Rectal smooth muscle tissue (tissue), 1 donor: ENCODE data around the gene TEX54.
"Not testable (repeated sequence)": the region's sequence is repeated elsewhere in the genome, so short reads cannot be mapped to it uniquely, and the experiment has no call there.

ENCODE experiments used
- H3K27ac ChIP-seq: one replicate; pipeline ENCODE4 v1.7.0; 2013; ENCODE audit warnings: low read depth, low read length, inconsistent platforms
- H3K27me3 ChIP-seq: one replicate; pipeline ENCODE4 v1.7.0; 2013; ENCODE audit warnings: low read length; ENCODE audit not compliant: control insufficient read depth, insufficient read depth
- H3K36me3 ChIP-seq: one replicate; pipeline ENCODE4 v1.7.0; 2013; ENCODE audit warnings: low read length; ENCODE audit not compliant: control insufficient read depth, insufficient read depth
- H3K4me1 ChIP-seq: one replicate; pipeline ENCODE4 v1.7.0; 2013; ENCODE audit warnings: low read length; ENCODE audit not compliant: control insufficient read depth, insufficient read depth
- H3K4me3 ChIP-seq: one replicate; pipeline ENCODE4 v1.7.0; 2013; ENCODE audit warnings: low read length
- H3K9ac ChIP-seq: one replicate; pipeline ENCODE4 v1.7.0; 2013; ENCODE audit warnings: low read length

The TEX54 gene

GRCh38 chr11:62853279-62853965 is 20.8 kb upstream of the TEX54 start:
- no peak overlapping the region for H3K9ac ChIP-seq
- H3K36me3 ChIP-seq = peaks cover 17% of the 10 kb centered on the region
- no peak overlapping the region for H3K27ac ChIP-seq
- peak overlapping the region; percentile 39 for H3K4me3 ChIP-seq
- H3K27me3 ChIP-seq = no peaks in the 10 kb centered on the region
- peaks cover 17% of the 10 kb centered on the region for H3K4me1 ChIP-seq

DNA sequence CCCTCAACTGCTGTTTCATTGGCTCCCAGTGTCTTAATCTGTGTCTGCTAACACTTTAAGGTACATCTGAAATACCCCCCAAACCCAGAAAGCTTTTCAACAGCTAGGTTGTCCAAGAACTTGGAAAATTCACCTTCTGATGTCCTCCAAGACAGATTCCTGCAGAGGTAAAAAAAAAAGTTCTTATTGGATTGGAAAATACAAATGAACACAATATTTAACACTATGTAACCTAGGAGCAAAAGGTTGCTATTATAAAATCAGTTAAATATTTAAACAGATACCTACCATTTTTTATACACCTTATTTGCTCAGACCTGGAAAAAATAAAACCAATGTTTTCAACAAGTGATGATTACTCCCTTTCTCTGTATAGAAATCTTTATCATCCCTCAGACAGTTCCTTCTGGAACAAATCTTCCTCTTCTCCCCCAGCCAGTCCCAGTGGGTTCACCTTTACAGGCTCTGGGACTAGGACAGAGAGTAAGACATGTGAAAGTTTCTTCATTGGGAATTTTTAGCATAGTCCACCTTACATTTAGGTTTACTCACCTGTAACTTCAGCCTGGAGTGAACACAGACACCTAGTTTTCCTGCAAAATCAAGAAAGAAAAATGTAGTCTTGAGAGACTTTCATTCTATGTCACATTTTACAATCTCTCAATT is 20.0 kb upstream of the TEX54 start:
- Histone ChIP-seq H3K9ac (no peak overlapping the region), H3K27me3 (no peaks in the 10 kb centered on the region), H3K4me3 (no peak overlapping the region), H3K36me3 (peaks cover 17% of the 10 kb centered on the region), H3K4me1 (peaks cover 17% of the 10 kb centered on the region), H3K27ac (no peak overlapping the region)

DNA sequence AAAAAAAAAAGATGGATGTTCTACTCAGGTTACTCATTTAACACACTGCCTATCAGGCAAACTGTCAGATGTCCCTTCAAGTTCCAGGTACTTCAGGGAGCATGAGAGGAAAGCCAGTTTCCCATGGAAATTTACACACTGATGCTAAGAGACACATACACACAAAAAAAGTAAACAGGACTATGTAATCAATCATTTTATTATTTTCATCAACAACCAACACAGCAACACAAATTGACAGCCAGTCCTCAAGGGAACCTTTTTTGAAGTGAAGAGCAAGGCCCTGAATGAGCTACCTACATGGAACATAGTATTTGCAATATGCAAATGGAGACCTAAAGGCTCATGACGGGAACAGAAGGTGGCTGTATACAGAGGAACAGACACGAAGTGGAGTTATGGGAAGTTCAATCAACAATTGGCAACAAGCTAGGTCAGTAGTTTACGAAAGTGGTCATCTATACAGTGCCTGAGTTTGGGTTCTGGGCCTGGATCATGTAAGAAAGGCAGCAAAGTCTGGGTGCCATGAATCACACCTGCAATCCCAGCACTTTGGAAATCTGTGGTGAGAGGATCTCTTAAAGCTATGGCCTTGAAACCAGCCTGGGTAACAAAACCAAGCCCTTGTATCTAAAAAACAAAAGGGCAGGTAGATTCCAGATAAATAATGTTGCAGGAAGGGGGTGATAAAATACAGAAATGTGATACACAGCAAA is 19.3 kb upstream of the TEX54 start:
- no peak overlapping the region for H3K27ac ChIP-seq
- H3K27me3 ChIP-seq = no peaks in the 10 kb centered on the region
- peaks cover 17% of the 10 kb centered on the region for H3K36me3 ChIP-seq
- no peak overlapping the region for H3K9ac ChIP-seq
- peaks cover 17% of the 10 kb centered on the region for H3K4me1 ChIP-seq
- H3K4me3 ChIP-seq = no peak overlapping the region

DNA sequence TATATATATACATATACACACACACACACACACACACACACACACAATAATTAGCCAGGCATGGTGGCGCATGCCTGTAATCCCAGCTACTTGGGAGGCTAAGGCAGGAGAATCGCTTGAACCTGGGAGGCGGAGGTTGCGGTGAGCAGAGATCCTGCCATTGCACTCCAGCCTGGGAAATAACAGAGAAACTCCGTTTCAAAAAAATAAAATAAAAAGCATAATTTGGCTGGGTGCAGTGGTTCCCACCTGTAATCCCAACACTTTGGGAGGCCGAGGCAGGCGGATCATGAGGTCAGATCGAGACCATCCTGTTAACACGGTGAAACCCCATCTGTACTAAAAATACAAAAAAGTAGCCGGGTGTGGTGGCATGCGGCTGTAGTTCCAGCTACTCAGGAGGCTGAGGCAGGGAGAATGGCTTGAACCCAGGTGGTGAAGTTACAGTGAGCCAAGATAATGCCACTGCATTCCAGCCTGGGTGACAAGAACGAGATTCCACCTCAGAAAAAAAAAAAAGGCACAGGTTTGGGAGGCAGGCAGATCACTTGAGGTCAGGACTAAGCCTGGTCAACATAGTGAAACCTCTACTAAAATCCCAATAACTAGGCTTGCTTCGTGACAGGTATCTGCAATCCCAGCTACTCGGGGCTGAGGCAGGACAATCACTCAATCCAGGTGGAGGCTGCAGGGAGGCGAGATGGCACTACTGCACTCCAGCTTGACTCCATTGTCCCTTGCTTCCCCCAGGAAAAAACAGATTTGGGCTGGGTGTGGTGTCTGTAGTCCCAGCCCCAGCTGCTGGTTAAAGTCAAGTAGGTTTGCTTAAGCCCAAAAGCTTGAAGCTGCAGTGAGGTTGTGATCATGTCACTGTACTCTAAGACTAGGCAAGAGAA is 18.5 kb upstream of the TEX54 start:
- no peak overlapping the region for H3K9ac ChIP-seq
- peaks cover 17% of the 10 kb centered on the region for H3K4me1 ChIP-seq
- peaks cover 17% of the 10 kb centered on the region for H3K36me3 ChIP-seq
- no peaks in the 10 kb centered on the region for H3K27me3 ChIP-seq
- H3K4me3 ChIP-seq = no peak overlapping the region
- no peak overlapping the region for H3K27ac ChIP-seq

GRCh38 chr11:62847767-62848314 is 15.2 kb upstream of the TEX54 start:
- H3K4me1 ChIP-seq = no peaks in the 10 kb centered on the region
- H3K9ac ChIP-seq = no peak overlapping the region
- H3K27me3 ChIP-seq = no peaks in the 10 kb centered on the region
- peaks cover 9% of the 10 kb centered on the region for H3K36me3 ChIP-seq
- H3K27ac ChIP-seq = no peak overlapping the region
- H3K4me3 ChIP-seq = no peak overlapping the region

DNA sequence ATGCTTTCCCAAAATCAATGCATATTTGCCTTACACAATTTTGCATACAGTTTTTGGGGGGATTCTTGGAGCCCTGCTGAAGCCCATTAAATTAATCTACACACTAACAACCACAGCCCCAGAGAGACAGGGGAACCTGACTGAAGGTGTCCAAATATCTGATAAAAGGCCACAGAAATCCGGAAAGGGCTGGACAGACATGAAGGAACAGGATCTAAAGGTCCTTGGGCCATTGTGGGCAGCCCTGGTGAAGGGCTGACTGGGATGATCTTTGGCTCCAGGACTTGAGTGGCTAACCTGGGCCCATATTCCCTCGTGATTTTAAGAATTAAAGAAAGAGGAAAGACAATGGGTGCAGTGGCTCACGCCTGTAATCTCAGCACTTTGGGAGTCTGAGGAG is 13.5 kb upstream of the TEX54 start:
- Histone ChIP-seq H3K27ac (no peak overlapping the region), H3K27me3 (no peaks in the 10 kb centered on the region), H3K9ac (no peak overlapping the region), H3K4me1 (peaks cover 9% of the 10 kb centered on the region), H3K36me3 (no peaks in the 10 kb centered on the region), H3K4me3 (no peak overlapping the region)

DNA sequence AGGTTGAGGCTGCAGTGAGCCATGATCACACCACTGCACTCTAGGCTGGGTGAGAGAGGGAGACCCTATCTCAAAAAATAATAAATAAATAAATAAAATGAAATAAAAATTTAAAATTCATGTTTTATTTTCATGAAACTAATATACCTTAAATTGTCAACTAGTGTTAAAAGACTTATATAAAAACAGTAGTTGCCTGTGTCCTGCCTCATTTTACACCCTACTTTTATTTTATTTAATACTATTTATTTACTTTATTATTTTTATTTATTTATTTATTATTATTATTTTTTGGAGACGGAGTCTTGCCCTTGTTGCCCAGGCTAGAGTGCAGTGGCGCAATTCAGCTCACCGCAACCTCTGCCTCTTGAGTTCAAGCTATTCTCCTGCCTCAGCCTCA is 11.5 kb upstream of the TEX54 start:
- Histone ChIP-seq H3K36me3 (no peaks in the 10 kb centered on the region), H3K27ac (no peak overlapping the region), H3K4me1 (peaks cover 9% of the 10 kb centered on the region), H3K27me3 (no peaks in the 10 kb centered on the region), H3K9ac (no peak overlapping the region), H3K4me3 (no peak overlapping the region)

- no peak overlapping the region for H3K27ac ChIP-seq
- peaks cover 12% of the 10 kb centered on the region for H3K4me1 ChIP-seq
- H3K36me3 ChIP-seq = no peaks in the 10 kb centered on the region
- no peak overlapping the region for H3K4me3 ChIP-seq
- H3K27me3 ChIP-seq = no peaks in the 10 kb centered on the region
- no peak overlapping the region for H3K9ac ChIP-seq
These were observed 10.8 kb upstream of the TEX54 start for GRCh38 chr11:62843466-62843865.

GRCh38 chr11:62842891-62843290 is 10.2 kb upstream of the TEX54 start:
- H3K4me1 ChIP-seq = peaks cover 12% of the 10 kb centered on the region
- H3K4me3 ChIP-seq = peak overlapping the region; percentile 73
- H3K36me3 ChIP-seq, H3K27me3 ChIP-seq, H3K9ac ChIP-seq: not testable (repeated sequence)
- peak overlapping the region; percentile 100 for H3K27ac ChIP-seq

DNA sequence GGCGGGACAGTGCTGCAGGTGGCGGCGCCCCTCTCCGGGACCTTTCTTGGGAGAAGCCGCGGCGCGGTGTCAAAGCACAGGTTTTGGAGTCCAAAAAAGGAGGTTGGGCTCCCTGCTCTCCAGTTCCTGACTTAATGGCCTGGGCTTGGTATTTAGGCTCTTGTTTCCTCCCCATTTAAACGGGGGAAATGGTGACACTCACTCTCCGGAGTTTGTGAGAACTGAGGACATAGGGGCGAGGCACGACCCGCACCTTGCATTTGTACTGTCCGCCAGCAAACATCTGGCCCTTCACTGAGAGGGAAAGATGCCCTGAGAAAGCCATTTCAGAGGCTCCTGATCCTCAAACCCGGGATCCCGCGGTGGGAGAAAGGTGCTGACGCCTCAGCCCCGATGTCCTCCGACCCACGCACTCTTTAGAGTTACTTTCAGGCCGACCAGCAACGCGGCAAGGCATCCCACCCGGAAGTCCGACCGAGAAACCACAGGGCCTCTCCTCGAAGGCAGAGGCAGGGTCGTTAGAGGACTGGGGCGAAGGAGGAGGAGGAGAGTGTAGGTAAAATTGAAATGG is 9.6 kb upstream of the TEX54 start:
- H3K36me3 ChIP-seq = no peaks in the 10 kb centered on the region

DNA sequence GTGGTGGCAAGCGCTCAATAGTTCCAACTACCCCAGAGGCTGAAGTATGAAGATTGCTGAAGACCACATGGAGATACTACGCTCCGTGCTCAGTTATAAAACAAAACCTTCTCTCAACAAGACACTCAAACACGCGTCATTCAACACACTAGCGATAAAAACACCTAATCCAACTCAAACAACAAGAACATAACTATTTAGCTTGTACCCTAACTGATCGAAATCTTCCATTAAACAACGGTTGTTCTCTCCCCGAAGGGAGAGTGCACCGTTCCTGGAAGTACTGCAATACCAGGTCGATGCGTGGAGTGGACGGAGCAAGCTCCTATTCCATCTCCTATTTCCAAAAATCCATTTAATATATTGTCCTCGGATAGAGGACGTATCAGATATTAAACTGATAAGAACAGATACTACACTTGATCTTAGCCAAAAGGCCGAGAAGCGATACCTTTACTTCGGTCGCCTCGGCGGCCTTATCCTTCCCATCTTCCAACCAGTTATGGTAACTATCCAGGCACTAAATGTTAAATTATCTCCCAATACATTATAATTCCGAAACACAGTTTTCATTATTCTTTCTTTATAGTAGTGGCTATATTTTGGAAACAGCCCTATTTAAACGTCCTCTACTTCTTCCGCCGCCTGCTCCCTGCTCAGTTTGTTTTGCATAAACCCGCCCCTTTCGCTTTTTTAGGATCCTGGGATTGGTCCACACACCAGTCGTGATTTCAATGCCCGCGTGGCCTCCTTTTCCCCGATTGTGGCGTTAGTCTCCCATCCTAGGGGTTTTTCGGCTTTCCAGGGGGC is 8.9 kb upstream of the TEX54 start:
- H3K4me1 ChIP-seq = peaks cover 12% of the 10 kb centered on the region
- no peaks in the 10 kb centered on the region for H3K27me3 ChIP-seq
- no peaks in the 10 kb centered on the region for H3K36me3 ChIP-seq
- H3K9ac ChIP-seq = peak overlapping the region; percentile 66
- H3K27ac ChIP-seq = peak overlapping the region; percentile 100
- peak overlapping the region; percentile 96 for H3K4me3 ChIP-seq

More for the DNA sequence above, 9.6 kb upstream of the TEX54 start:
- H3K27me3 ChIP-seq = no peaks in the 10 kb centered on the region
- H3K27ac ChIP-seq = peak overlapping the region; percentile 100
- peak overlapping the region; percentile 73 for H3K4me3 ChIP-seq
- H3K9ac ChIP-seq = peak overlapping the region; percentile 66
- peaks cover 12% of the 10 kb centered on the region for H3K4me1 ChIP-seq
